Mucosa of rectum (tissue), 2 donors: Measurements from ENCODE around the gene KCNIP4.

Experiments used
- H3K27ac ChIP-seq, 2 donors: one replicate each; pipeline ENCODE4 v1.7.0; 2013; ENCODE audit warnings: inconsistent platforms in 2 of 2, low read depth in 2 of 2, low read length in 2 of 2
- H3K27me3 ChIP-seq, 2 donors: one replicate each; pipeline ENCODE4 v1.7.0; 2013; ENCODE audit warnings: low read length in 2 of 2; ENCODE audit not compliant: control insufficient read depth in 2 of 2, insufficient read depth in 2 of 2
- H3K36me3 ChIP-seq, 2 donors: one replicate each; pipeline ENCODE4 v1.7.0; 2013; ENCODE audit warnings: low read length in 2 of 2; ENCODE audit not compliant: control insufficient read depth in 2 of 2, insufficient read depth in 2 of 2
- H3K4me1 ChIP-seq, 2 donors: one replicate each; pipeline ENCODE4 v1.7.0; 2013; ENCODE audit warnings: low read length in 2 of 2, mild to moderate bottlenecking in 1 of 2; ENCODE audit not compliant: control insufficient read depth in 2 of 2, insufficient read depth in 2 of 2
- H3K4me3 ChIP-seq, 2 donors: one replicate each; pipeline ENCODE4 v1.7.0; 2013; ENCODE audit warnings: low read length in 2 of 2
- H3K9ac ChIP-seq, 2 donors: one replicate each; pipeline ENCODE4 v1.7.0; 2013; ENCODE audit warnings: low read length in 2 of 2, low read depth in 1 of 2, mild to moderate bottlenecking in 1 of 2
- H3K9me3 ChIP-seq, 2 donors: one replicate each; pipeline ENCODE4 v1.7.0; 2013; ENCODE audit warnings: low read length in 2 of 2; ENCODE audit not compliant: control insufficient read depth in 2 of 2
- donor health status: healthy.
- donor health status: Normal muscosa, but diverticular disease.

KCNIP4 gene

GRCh38 chr4:21862917-21863316 lies 85.7 kb downstream of the KCNIP4 start:
- no peak overlapping the region for H3K4me3 ChIP-seq

GRCh38 chr4:21858971-21859370 lies 89.6 kb downstream of the KCNIP4 start:
- Histone ChIP-seq H3K4me3 (no peak overlapping the region), H3K27ac (no peak overlapping the region), H3K9ac (no peak overlapping the region), H3K9me3 (no peaks in the 10 kb centered on the region), H3K27me3 (no peaks in the 10 kb centered on the region), H3K36me3 (no peaks in the 10 kb centered on the region), H3K4me1 (no peaks in the 10 kb centered on the region)

More at GRCh38 chr4:21862917-21863316, 85.7 kb downstream of the KCNIP4 start:
- no peaks in the 10 kb centered on the region for H3K4me1 ChIP-seq
- no peak overlapping the region for H3K9ac ChIP-seq
- H3K36me3 ChIP-seq, result no peaks in the 10 kb centered on the region
- H3K27ac ChIP-seq, result no peak overlapping the region
- H3K27me3 ChIP-seq, result no peaks in the 10 kb centered on the region
- H3K9me3 ChIP-seq, result no peaks in the 10 kb centered on the region

GRCh38 chr4:21856754-21857153 lies 91.8 kb downstream of the KCNIP4 start:
- no peak overlapping the region for H3K9ac ChIP-seq
- H3K27ac ChIP-seq, result no peak overlapping the region
- no peak overlapping the region for H3K4me3 ChIP-seq
- H3K9me3 ChIP-seq, result no peaks in the 10 kb centered on the region
- H3K4me1 ChIP-seq, result no peaks in the 10 kb centered on the region
- H3K36me3 ChIP-seq, result no peaks in the 10 kb centered on the region
- no peaks in the 10 kb centered on the region for H3K27me3 ChIP-seq

- H3K9ac ChIP-seq, result no peak overlapping the region
- H3K4me1 ChIP-seq, result no peaks in the 10 kb centered on the region
- no peak overlapping the region for H3K27ac ChIP-seq
- H3K27me3 ChIP-seq, result no peaks in the 10 kb centered on the region
- H3K36me3 ChIP-seq, result no peaks in the 10 kb centered on the region
- H3K9me3 ChIP-seq, result no peaks in the 10 kb centered on the region
- no peak overlapping the region for H3K4me3 ChIP-seq
Measured at GRCh38 chr4:21856301-21856700, 92.3 kb downstream of the KCNIP4 start.

- no peaks in the 10 kb centered on the region for H3K27me3 ChIP-seq
- H3K9ac ChIP-seq, result no peak overlapping the region
- H3K9me3 ChIP-seq, result no peaks in the 10 kb centered on the region
- no peaks in the 10 kb centered on the region for H3K36me3 ChIP-seq
- no peaks in the 10 kb centered on the region for H3K4me1 ChIP-seq
- H3K4me3 ChIP-seq, result no peak overlapping the region
- no peak overlapping the region for H3K27ac ChIP-seq
Measured at GRCh38 chr4:21849077-21849476, 99.5 kb downstream of the KCNIP4 start.

GRCh38 chr4:21848021-21848420 lies 100.6 kb downstream of the KCNIP4 start:
- Histone ChIP-seq H3K27me3 (no peaks in the 10 kb centered on the region), H3K4me3 (no peak overlapping the region), H3K9me3 (no peaks in the 10 kb centered on the region), H3K36me3 (no peaks in the 10 kb centered on the region), H3K27ac (no peak overlapping the region), H3K9ac (no peak overlapping the region), H3K4me1 (no peaks in the 10 kb centered on the region)

GRCh38 chr4:21845663-21846062 lies 102.9 kb downstream of the KCNIP4 start:
- H3K4me1 ChIP-seq, result no peaks in the 10 kb centered on the region
- H3K9me3 ChIP-seq, result no peaks in the 10 kb centered on the region
- H3K36me3 ChIP-seq, result no peaks in the 10 kb centered on the region
- H3K4me3 ChIP-seq, result no peak overlapping the region
- no peak overlapping the region for H3K9ac ChIP-seq
- H3K27me3 ChIP-seq, result no peaks in the 10 kb centered on the region
- no peak overlapping the region for H3K27ac ChIP-seq

GRCh38 chr4:21835712-21836111 lies 112.9 kb downstream of the KCNIP4 start:
- H3K9ac ChIP-seq, result no peak overlapping the region
- H3K4me1 ChIP-seq, result no peaks in the 10 kb centered on the region
- no peak overlapping the region for H3K4me3 ChIP-seq
- H3K27me3 ChIP-seq, result no peaks in the 10 kb centered on the region
- H3K27ac ChIP-seq, result no peak overlapping the region
- H3K9me3 ChIP-seq, result no peaks in the 10 kb centered on the region
- H3K36me3 ChIP-seq, result no peaks in the 10 kb centered on the region

- Histone ChIP-seq H3K27ac (no peak overlapping the region), H3K9ac (no peak overlapping the region), H3K9me3 (no peaks in the 10 kb centered on the region), H3K4me3 (no peak overlapping the region), H3K27me3 (no peaks in the 10 kb centered on the region), H3K36me3 (no peaks in the 10 kb centered on the region), H3K4me1 (no peaks in the 10 kb centered on the region)
Measured at GRCh38 chr4:21830272-21830671, 118.3 kb downstream of the KCNIP4 start.

GRCh38 chr4:21827575-21827974 lies 121.0 kb downstream of the KCNIP4 start:
- no peaks in the 10 kb centered on the region for H3K27me3 ChIP-seq
- no peaks in the 10 kb centered on the region for H3K36me3 ChIP-seq
- no peaks in the 10 kb centered on the region for H3K9me3 ChIP-seq
- H3K4me3 ChIP-seq, result no peak overlapping the region
- H3K4me1 ChIP-seq, result no peaks in the 10 kb centered on the region
- H3K27ac ChIP-seq, result no peak overlapping the region
- H3K9ac ChIP-seq, result no peak overlapping the region

GRCh38 chr4:21826071-21826470 lies 122.5 kb downstream of the KCNIP4 start:
- Histone ChIP-seq H3K4me1 (no peaks in the 10 kb centered on the region), H3K9me3 (no peaks in the 10 kb centered on the region), H3K4me3 (no peak overlapping the region), H3K36me3 (no peaks in the 10 kb centered on the region), H3K27ac (no peak overlapping the region), H3K27me3 (no peaks in the 10 kb centered on the region), H3K9ac (no peak overlapping the region)
